Superior temporal gyrus (tissue), 1 donor: ENCODE results near the gene MAGEB4.

Experiments used
- DNase-seq: peaks from one replicate; pipeline ENCODE4 v3.0.0-alpha.2; 2016; ENCODE audit errors: extremely low spot score

The MAGEB4 gene

GRCh38 chrX:30283456-30284200, 41.8 kb downstream of the MAGEB4 start:
- no peak for DNase-seq
